GM12878 (cell line): Measurements from ENCODE around the gene EXOSC6.
A peak's percentile ranks its signal among the peaks of the same experiment; 100 is the strongest.

ENCODE experiments used
- CTCF ChIP-seq, 3 experiments: IDR thresholded peaks in 2 of 3; conservative IDR thresholded peaks in 1 of 3; 2 replicates each; pipeline ENCODE4 v1.5.1; 2011; ENCODE audit warnings: low read depth in 3 of 3, low read length in 3 of 3, mild to moderate bottlenecking in 3 of 3, control low read depth in 2 of 3, moderate library complexity in 2 of 3, inconsistent platforms in 1 of 3, mixed read lengths in 1 of 3; ENCODE audit not compliant: control insufficient read depth in 2 of 3, insufficient read depth in 1 of 3; ENCODE audit errors: extremely low read depth in 1 of 3
- SKIL ChIP-seq: fragments of 450-650 bp; IDR thresholded peaks from 2 replicates; pipeline ENCODE4 v1.6.1; 2017; ENCODE audit warnings: mild to moderate bottlenecking, low read depth, inconsistent platforms; ENCODE audit not compliant: poor library complexity, severe bottlenecking

GRCh38 chr16:70289229-70290094 lies 37.7 kb upstream of the EXOSC6 start, which contains the start of gene AARS1:
- TF ChIP-seq CTCF (IDR thresholded peaks at IDR 0.05 in 2 of 3, conservative IDR thresholded peaks at IDR 0.05 in 1 of 3; ENCODE audit: control insufficient read depth in 2 of 3, extremely low read depth in 1 of 3, insufficient read depth in 1 of 3, low read depth in 3 of 3, low read length in 3 of 3) (no peak), SKIL (peak; percentile 48)
